K562 (cell line): ENCODE results near the gene ZNF442. TPM values are rescaled to one million over a fixed set of nuclear protein-coding genes. Genes with fewer than 3 reads are reported as not detected.

Source experiments
- BACH1 ChIP-seq: fragments of 200-800 bp; sonication (Bioruptor generic); IDR thresholded peaks from 2 replicates; pipeline ENCODE4 v1.6.1; 2016; ENCODE audit warnings: missing genetic modification characterization, missing compliant biosample characterization
- CBFB ChIP-seq: sonication (generic); formaldehyde crosslinking; IDR thresholded peaks from 2 replicates; pipeline ENCODE4 v1.4.0; 2020; ENCODE audit warnings: mild to moderate bottlenecking, missing genetic modification reagents
- CBX3 ChIP-seq, 2 experiments: IDR thresholded peaks; 1 replicate in 1 of 2; 2 replicates in 1 of 2; pipeline ENCODE4 v1.6.1; 2012; ENCODE audit warnings: inconsistent platforms in 2 of 2, low read length in 2 of 2, borderline replicate concordance in 1 of 2, control low read depth in 1 of 2
- GABPA ChIP-seq: fragments of 200-800 bp; sonication (Bioruptor generic); conservative IDR thresholded peaks from 2 replicates; pipeline ENCODE4 v1.6.1; 2016; ENCODE audit warnings: low read depth, missing genetic modification characterization, missing compliant biosample characterization
- HNRNPLL ChIP-seq: fragments of 200-400 bp; formaldehyde crosslinking; IDR thresholded peaks from 2 replicates; pipeline ENCODE4 v1.6.1; 2017; ENCODE audit warnings: low read length, low read depth, mild to moderate bottlenecking; ENCODE audit not compliant: poor library complexity, severe bottlenecking
- MGA ChIP-seq: fragments of 450-650 bp; IDR thresholded peaks from 2 replicates; pipeline ENCODE4 v1.6.1; 2016; ENCODE audit warnings: mild to moderate bottlenecking, moderate library complexity
- POLR2A ChIP-seq: fragments of 450-650 bp; conservative IDR thresholded peaks from 2 replicates; pipeline ENCODE4 v1.6.1; 2016
- SUPT5H ChIP-seq: fragments of 450-650 bp; IDR thresholded peaks from 2 replicates; pipeline ENCODE4 v1.6.1; 2016
- TARDBP ChIP-seq: fragments of 450-650 bp; IDR thresholded peaks from 2 replicates; pipeline ENCODE4 v1.6.1; 2016
- ZBTB11 ChIP-seq, 3 experiments: fragments of 200-800 bp in 1 of 3; fragments of 250-450 bp in 1 of 3; fragments of 450-650 bp in 1 of 3; sonication (Bioruptor Pico) in 1 of 3; sonication (Bioruptor generic) in 1 of 3; formaldehyde crosslinking in 1 of 3; IDR thresholded peaks; 2 replicates each; pipeline versions ENCODE4 v1.6.1 to v1.8.0; 2016 to 2022; ENCODE audit warnings: mild to moderate bottlenecking in 2 of 3, missing genetic modification characterization in 2 of 3, missing compliant biosample characterization in 1 of 3, moderate library complexity in 1 of 3
- ZBTB7A ChIP-seq: IDR thresholded peaks from 2 replicates; pipeline ENCODE4 v1.6.1; 2011; ENCODE audit warnings: low read depth, mild to moderate bottlenecking, low read length, moderate library complexity, borderline replicate concordance; ENCODE audit not compliant: control insufficient read depth
- ZSCAN29 ChIP-seq: fragments of 450-650 bp; IDR thresholded peaks from 2 replicates; pipeline ENCODE4 v1.6.1; 2017
- polyA plus RNA-seq, 8 experiments: library from polyadenylated mRNA; depleted of rRNA in 4 of 8; stranded (reverse) in 5 of 8; unstranded in 3 of 8; fragments of >200 nt; fragmentation: Nextera tagmentation in 2 of 8; fragmentation: Illumina TruSeq in 1 of 8; extraction: Ambion mirVana in 2 of 8; extraction: Trizol in 1 of 8; gene quantifications; 2 replicates each; pipeline versions ENCODE4 v1.2.1 to v1.2.3, GENCODE V29; 2011 to 2014; ENCODE audit warnings: inconsistent platforms in 1 of 8, missing spikeins in 1 of 8
- total RNA-seq, 7 experiments: library from RNA; depleted of rRNA in 6 of 7; stranded (reverse); fragments of >200 nt in 6 of 7; fragmentation: Illumina TruSeq in 2 of 7; extraction: Trizol in 2 of 7; gene quantifications; 2 replicates each; pipeline versions ENCODE4 v1.2.1 to v1.2.3, GENCODE V29; 2011 to 2021; ENCODE audit warnings: low replicate concordance in 1 of 7

ZNF442 gene
- total and polyA plus RNA-seq, 9 of the 15 experiments (the other 6 are each of a cell fraction or from before 2014, with no cell fraction given): 1.7 to 7.0 (median 4.1) TPM

GRCh38 chr19:12400633-12401502 is 35.4 kb upstream of the ZNF442 start, which contains the start of gene ZNF799 (continued):
- TF ChIP-seq POLR2A (peak; percentile 74), HNRNPLL (peak; percentile 62), TARDBP (peak; percentile 42; the same call in 1 of the 2 replicates), ZSCAN29 (no peak), BACH1 (no peak), GABPA (tag) (peak; percentile 67), MGA (no peak; the same call in none of the 2 replicates), ZBTB7A (0 out of 2 replicates have a peak, but pooled peaks have one; percentile 11), ZBTB11 (CRISPR knock-in tag; IDR thresholded peaks at IDR 0.05) (peak in 2 of 3 experiments; percentile 48 to 91; a peak in 4 of 6 replicates), CBX3 (IDR thresholded peaks at IDR 0.05; ENCODE audit: borderline replicate concordance in 1 of 2, low read length in 2 of 2) (no peak; a peak in 1 of 3 replicates), SUPT5H (peak; percentile 70), CBFB (CRISPR knock-in tag) (0 out of 2 replicates have a peak, but pooled peaks have one; percentile 52)
